ENCODE data around the gene CDKN2B-AS1.

DNA sequence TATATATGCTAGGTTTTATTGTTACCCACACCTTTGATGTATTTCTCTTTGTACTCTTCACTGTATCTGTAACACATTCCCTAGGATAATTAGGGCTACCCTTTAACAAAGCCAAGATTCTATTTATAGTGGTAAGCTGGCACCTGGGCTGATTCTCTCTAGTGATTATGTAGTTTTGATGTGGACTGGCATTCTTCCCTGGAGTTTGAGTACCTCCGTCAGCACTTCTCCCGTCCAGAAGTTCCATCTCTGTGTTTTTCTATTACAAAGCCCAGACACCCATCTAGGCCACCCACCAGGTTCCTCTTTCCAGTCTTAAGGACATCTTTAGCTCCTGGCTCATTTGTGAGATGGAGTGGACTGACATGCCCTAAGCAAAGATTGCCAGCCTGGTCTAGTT lies 70.4 kb downstream of the CDKN2B-AS1 start:
- TF ChIP-seq, protein P1, sequence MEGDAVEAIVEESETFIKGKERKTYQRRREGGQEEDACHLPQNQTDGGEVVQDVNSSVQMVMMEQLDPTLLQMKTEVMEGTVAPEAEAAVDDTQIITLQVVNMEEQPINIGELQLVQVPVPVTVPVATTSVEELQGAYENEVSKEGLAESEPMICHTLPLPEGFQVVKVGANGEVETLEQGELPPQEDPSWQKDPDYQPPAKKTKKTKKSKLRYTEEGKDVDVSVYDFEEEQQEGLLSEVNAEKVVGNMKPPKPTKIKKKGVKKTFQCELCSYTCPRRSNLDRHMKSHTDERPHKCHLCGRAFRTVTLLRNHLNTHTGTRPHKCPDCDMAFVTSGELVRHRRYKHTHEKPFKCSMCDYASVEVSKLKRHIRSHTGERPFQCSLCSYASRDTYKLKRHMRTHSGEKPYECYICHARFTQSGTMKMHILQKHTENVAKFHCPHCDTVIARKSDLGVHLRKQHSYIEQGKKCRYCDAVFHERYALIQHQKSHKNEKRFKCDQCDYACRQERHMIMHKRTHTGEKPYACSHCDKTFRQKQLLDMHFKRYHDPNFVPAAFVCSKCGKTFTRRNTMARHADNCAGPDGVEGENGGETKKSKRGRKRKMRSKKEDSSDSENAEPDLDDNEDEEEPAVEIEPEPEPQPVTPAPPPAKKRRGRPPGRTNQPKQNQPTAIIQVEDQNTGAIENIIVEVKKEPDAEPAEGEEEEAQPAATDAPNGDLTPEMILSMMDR (IDR thresholded peaks at IDR 0.05) = no peak
- TF ChIP-seq ZFX (IDR thresholded peaks at IDR 0.05; ENCODE audit: borderline replicate concordance) = no peak
